OCI-LY3 (cell line): ENCODE results near the gene METAP1.

Experiments
- H2AFZ ChIP-seq: fragments of 200-600, 300-600 bp; shearing (Covaris generic); 2 replicates; pipeline ENCODE4 v1.6.0; 2014; ENCODE audit warnings: antibody characterized with exemption, low read depth, low read length
- H3K27ac ChIP-seq: fragments of 200-600, 300-600 bp; sonication (generic); 2 replicates; pipeline ENCODE4 v1.5.1; 2014; ENCODE audit warnings: mild to moderate bottlenecking, low read length, moderate library complexity, mixed read lengths
- H3K27me3 ChIP-seq: fragments of 200-600, 300-600 bp; sonication (generic); 2 replicates; pipeline ENCODE4 v1.6.1; 2014; ENCODE audit warnings: low read depth, low read length, mixed read lengths
- H3K36me3 ChIP-seq: fragments of 200-600, 300-600 bp; sonication (generic); replicated peaks from 2 replicates; pipeline ENCODE3; 2014; ENCODE audit warnings: low read depth, low read length, mixed read lengths
- H3K4me1 ChIP-seq: fragments of 300-600, 200-600 bp; sonication (generic); 2 replicates; pipeline ENCODE4 v1.6.1; 2014; ENCODE audit warnings: low read length, mixed read lengths
- H3K4me2 ChIP-seq: fragments of 200-600, 300-600 bp; sonication (generic); 2 replicates; pipeline ENCODE4 v1.6.1; 2014; ENCODE audit warnings: low read length, mixed read lengths
- H3K4me3 ChIP-seq: fragments of 300-600, 200-600 bp; sonication (generic); 2 replicates; pipeline ENCODE4 v1.5.1; 2014; ENCODE audit warnings: antibody characterized with exemption, mild to moderate bottlenecking, low read length, moderate library complexity
- H3K79me2 ChIP-seq: fragments of 300-600, 200-600 bp; shearing (Covaris generic); 2 replicates; pipeline ENCODE4 v1.6.1; 2014; ENCODE audit warnings: mild to moderate bottlenecking, low read length, mixed read lengths
- H3K9ac ChIP-seq: fragments of 300-600, 200-600 bp; shearing (Covaris generic); 2 replicates; pipeline ENCODE4 v1.6.0; 2014; ENCODE audit warnings: mild to moderate bottlenecking, low read length, moderate library complexity
- H3K9me3 ChIP-seq: fragments of 200-600, 300-600 bp; shearing (Covaris generic); 2 replicates; pipeline ENCODE4 v1.6.1; 2014; ENCODE audit warnings: low read length, mixed read lengths; ENCODE audit not compliant: insufficient read depth
- H4K20me1 ChIP-seq: fragments of 200-600, 300-600 bp; sonication (generic); 2 replicates; pipeline ENCODE4 v1.6.1; 2016; ENCODE audit warnings: low read length, mixed read lengths; ENCODE audit not compliant: insufficient read depth
- EZH2phosphoT487 ChIP-seq: fragments of 200-600 bp; shearing (Covaris generic); IDR thresholded peaks from 2 replicates; pipeline ENCODE4 v1.6.1; 2018; ENCODE audit warnings: antibody characterized with exemption, mixed run types, low read depth
- TF ChIP-seq, protein P1 (sequence below): fragments of 200-600, 300-600 bp; sonication (generic); IDR thresholded peaks from 2 replicates; pipeline ENCODE4 v1.5.1; 2014; ENCODE audit warnings: antibody characterized with exemption, low read length, low read depth

The METAP1 gene

DNA sequence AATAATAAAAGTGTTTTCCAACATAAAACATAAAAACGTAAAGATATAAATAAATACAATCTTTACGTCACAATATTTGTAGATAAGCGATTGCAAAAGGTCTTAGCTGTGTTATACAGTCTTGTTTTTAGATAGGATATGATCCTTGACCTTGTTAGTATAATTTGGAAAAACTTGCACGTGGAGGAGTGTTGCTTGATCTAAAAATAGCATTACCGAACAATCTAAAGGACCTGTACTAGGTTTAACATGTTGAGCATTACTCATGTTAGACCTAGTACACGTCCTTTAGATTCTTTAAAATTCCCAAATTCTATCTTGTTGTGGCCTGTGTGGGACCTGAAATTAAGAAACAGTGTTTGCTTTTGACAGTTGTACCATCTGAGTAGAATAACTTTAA is 1.6 kb downstream of the METAP1 start:
- peak overlapping the region; percentile 88 for H3K4me3 ChIP-seq
- H3K4me2 ChIP-seq, result peak overlapping the region; percentile 87
- no peaks in the 10 kb centered on the region for H3K27me3 ChIP-seq
- H3K27ac ChIP-seq, result no peak overlapping the region
- no peaks in the 10 kb centered on the region for H3K9me3 ChIP-seq
- H2AFZ ChIP-seq, result no peak overlapping the region
- TF ChIP-seq EZH2phosphoT487, result no peak
- TF ChIP-seq, protein P1, sequence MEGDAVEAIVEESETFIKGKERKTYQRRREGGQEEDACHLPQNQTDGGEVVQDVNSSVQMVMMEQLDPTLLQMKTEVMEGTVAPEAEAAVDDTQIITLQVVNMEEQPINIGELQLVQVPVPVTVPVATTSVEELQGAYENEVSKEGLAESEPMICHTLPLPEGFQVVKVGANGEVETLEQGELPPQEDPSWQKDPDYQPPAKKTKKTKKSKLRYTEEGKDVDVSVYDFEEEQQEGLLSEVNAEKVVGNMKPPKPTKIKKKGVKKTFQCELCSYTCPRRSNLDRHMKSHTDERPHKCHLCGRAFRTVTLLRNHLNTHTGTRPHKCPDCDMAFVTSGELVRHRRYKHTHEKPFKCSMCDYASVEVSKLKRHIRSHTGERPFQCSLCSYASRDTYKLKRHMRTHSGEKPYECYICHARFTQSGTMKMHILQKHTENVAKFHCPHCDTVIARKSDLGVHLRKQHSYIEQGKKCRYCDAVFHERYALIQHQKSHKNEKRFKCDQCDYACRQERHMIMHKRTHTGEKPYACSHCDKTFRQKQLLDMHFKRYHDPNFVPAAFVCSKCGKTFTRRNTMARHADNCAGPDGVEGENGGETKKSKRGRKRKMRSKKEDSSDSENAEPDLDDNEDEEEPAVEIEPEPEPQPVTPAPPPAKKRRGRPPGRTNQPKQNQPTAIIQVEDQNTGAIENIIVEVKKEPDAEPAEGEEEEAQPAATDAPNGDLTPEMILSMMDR, result no peak
- H3K9ac ChIP-seq, result no peak overlapping the region
- peaks cover 43% of the 10 kb centered on the region for H4K20me1 ChIP-seq
- H3K4me1 ChIP-seq, result peaks cover 14% of the 10 kb centered on the region
- peaks cover 66% of the 10 kb centered on the region for H3K79me2 ChIP-seq
- no peaks in the 10 kb centered on the region for H3K36me3 ChIP-seq

DNA sequence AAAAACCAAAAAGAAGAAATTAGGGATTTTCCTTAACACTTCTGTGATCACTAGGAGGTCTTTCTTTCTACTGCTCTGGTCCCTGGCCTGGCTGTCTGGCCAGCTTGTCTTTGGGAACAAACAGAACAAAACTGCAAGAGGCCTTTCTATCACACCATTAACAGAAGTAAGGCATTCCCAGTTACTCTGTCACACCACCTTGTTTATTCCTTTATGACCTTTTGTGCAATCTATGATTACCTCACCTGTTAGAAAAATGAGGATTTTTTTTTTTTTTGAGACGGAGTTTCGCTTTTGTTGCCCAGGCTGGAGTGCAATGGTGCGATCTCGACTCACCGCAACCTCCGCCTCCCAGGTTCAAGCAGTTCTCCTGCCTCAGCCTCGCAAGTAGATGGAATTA is 3.0 kb downstream of the METAP1 start:
- no peak overlapping the region for H2AFZ ChIP-seq
- H4K20me1 ChIP-seq, result peaks cover 57% of the 10 kb centered on the region
- no peak overlapping the region for H3K4me3 ChIP-seq
- no peak overlapping the region for H3K4me2 ChIP-seq
- H3K9ac ChIP-seq, result no peak overlapping the region
- peaks cover 80% of the 10 kb centered on the region for H3K79me2 ChIP-seq
- no peaks in the 10 kb centered on the region for H3K27me3 ChIP-seq
- H3K4me1 ChIP-seq, result peaks cover 25% of the 10 kb centered on the region
- no peaks in the 10 kb centered on the region for H3K36me3 ChIP-seq
- TF ChIP-seq EZH2phosphoT487, result no peak
- TF ChIP-seq, protein P1, result no peak
- no peaks in the 10 kb centered on the region for H3K9me3 ChIP-seq
- H3K27ac ChIP-seq, result no peak overlapping the region

DNA sequence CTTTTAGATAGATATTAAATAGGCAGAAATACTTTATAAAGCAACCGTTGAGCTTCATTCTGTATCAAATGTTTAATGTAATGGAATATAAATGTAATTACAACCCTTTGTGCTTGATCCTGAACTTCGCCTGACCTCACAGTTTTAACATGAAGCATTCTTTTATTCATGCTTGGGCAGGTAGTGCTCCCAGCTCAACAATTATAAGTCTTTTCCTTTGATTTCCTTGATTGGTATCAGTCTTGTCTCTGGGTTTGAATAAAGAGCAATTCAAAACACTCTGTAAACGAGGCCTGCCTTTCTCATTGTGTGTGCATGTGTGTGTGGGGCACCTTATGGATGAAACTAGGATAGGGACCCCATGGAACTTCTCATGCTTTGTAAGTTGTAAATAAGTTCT is 6.8 kb downstream of the METAP1 start:
- TF ChIP-seq, protein P1, result no peak
- no peak for TF ChIP-seq EZH2phosphoT487
- Histone ChIP-seq H3K4me1 (peaks cover 12% of the 10 kb centered on the region), H4K20me1 (peaks cover 87% of the 10 kb centered on the region)

DNA sequence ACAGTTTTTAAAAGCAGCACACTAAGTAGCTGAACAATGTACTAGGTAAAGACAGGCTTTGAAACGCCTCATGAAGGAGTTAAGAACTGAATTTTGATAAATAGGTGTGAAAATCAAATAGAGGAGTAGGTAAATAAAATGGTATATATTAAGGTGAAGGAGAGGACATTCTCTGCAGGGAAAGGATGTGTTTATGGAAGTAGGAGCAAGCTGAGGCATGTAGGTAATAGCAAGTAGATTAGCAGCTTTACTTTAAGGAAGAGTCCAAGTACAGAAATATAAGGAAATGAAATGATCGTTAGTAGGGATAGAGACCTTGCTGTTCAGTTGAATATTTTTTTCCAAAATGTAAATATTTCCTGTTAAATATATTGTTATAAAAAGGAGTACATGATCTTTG is 12.5 kb downstream of the METAP1 start:
- peaks cover 100% of the 10 kb centered on the region for H3K79me2 ChIP-seq
- H3K9ac ChIP-seq, result no peak overlapping the region
- no peak overlapping the region for H3K4me3 ChIP-seq
- no peaks in the 10 kb centered on the region for H3K27me3 ChIP-seq
- no peak overlapping the region for H3K4me2 ChIP-seq
- H3K27ac ChIP-seq, result no peak overlapping the region
- H3K9me3 ChIP-seq, result 0 out of 2 replicates have a peak, but pooled peaks cover 4% of the 10 kb centered on the region
- peaks cover 1% of the 10 kb centered on the region; the same call in 1 of the 2 replicates for H3K4me1 ChIP-seq
- peaks cover 48% of the 10 kb centered on the region for H4K20me1 ChIP-seq
- H3K36me3 ChIP-seq, result peaks cover 25% of the 10 kb centered on the region
- no peak overlapping the region for H2AFZ ChIP-seq
- TF ChIP-seq, protein P1, result no peak
- no peak for TF ChIP-seq EZH2phosphoT487

More for the DNA sequence above, 6.8 kb downstream of the METAP1 start:
- H3K27me3 ChIP-seq, result no peaks in the 10 kb centered on the region
- no peak overlapping the region for H3K4me3 ChIP-seq
- H3K79me2 ChIP-seq, result peaks cover 100% of the 10 kb centered on the region
- no peak overlapping the region for H3K27ac ChIP-seq
- H3K4me2 ChIP-seq, result 0 out of 2 replicates have a peak overlapping the region, but pooled peaks have one; percentile 6
- H3K9me3 ChIP-seq, result no peaks in the 10 kb centered on the region
- no peaks in the 10 kb centered on the region for H3K36me3 ChIP-seq
- no peak overlapping the region for H3K9ac ChIP-seq
- no peak overlapping the region for H2AFZ ChIP-seq
